Smooth muscle cell (in vitro differentiated cells): ENCODE measurements around the gene DLAT. TPM values are rescaled to one million over a fixed set of nuclear protein-coding genes. Genes with fewer than 3 reads are reported as not detected.

Source experiments
- DNase-seq: peaks from one replicate; lab custom pipeline; 2025; ENCODE audit not compliant: unreplicated experiment; lab: John Stamatoyannopoulos, UW
- H2AFZ ChIP-seq: fragments of 200-600 bp; sonication (generic); 2 replicates; pipeline ENCODE4 v1.6.0; 2016; ENCODE audit warnings: antibody characterized with exemption, low read depth, mild to moderate bottlenecking
- H3F3A ChIP-seq: fragments of 200-600 bp; sonication (generic); 2 replicates; pipeline ENCODE4 v1.6.0; 2017; ENCODE audit warnings: antibody characterized with exemption, low read depth
- H3K27ac ChIP-seq: fragments of 200-600 bp; sonication (generic); 2 replicates; pipeline ENCODE4 v1.5.1; 2016; ENCODE audit warnings: low read depth, mild to moderate bottlenecking
- H3K27me3 ChIP-seq: fragments of 200-600 bp; sonication (generic); 2 replicates; pipeline ENCODE4 v1.6.1; 2016; ENCODE audit warnings: low read depth, mild to moderate bottlenecking
- H3K36me3 ChIP-seq: fragments of 200-600 bp; sonication (generic); 2 replicates; pipeline ENCODE4 v1.5.1; 2016; ENCODE audit warnings: low read depth
- H3K4me1 ChIP-seq: fragments of 200-600 bp; sonication (generic); 2 replicates; pipeline ENCODE4 v1.5.1; 2016; ENCODE audit warnings: low read depth
- H3K4me2 ChIP-seq: fragments of 200-600 bp; sonication (generic); 2 replicates; pipeline ENCODE4 v1.6.0; 2016; ENCODE audit warnings: mild to moderate bottlenecking
- H3K4me3 ChIP-seq: fragments of 200-600 bp; sonication (generic); 2 replicates; pipeline ENCODE4 v1.5.1; 2016; ENCODE audit warnings: mild to moderate bottlenecking
- H3K79me2 ChIP-seq: fragments of 200-600 bp; sonication (generic); 2 replicates; pipeline ENCODE4 v1.6.0; 2016; ENCODE audit warnings: low read depth, mild to moderate bottlenecking
- H3K9ac ChIP-seq: fragments of 200-600 bp; sonication (generic); 2 replicates; pipeline ENCODE4 v1.6.0; 2016; ENCODE audit warnings: low read depth
- H3K9me3 ChIP-seq: fragments of 200-600 bp; sonication (generic); replicated peaks from 2 replicates; pipeline ENCODE4 v1.5.1; 2016; ENCODE audit warnings: low read depth
- H4K20me1 ChIP-seq: fragments of 200-600 bp; sonication (generic); 2 replicates; pipeline ENCODE4 v1.6.0; 2016; ENCODE audit warnings: low read depth
- WGBS: methylation state at CpG from one replicate; pipeline ENCODE4 v1.1.7; 2016; ENCODE audit warnings: low lambda C conversion rate; 5-methylcytosine and 5-hydroxymethylcytosine counted together
- polyA plus RNA-seq: library from polyadenylated mRNA; unstranded; fragments of >200 nt; fragmentation: Nextera tagmentation; extraction: Ambion mirVana; gene quantifications from 2 replicates; pipeline ENCODE4 v1.2.1, GENCODE V29; 2016
- total RNA-seq: library from RNA; depleted of rRNA; stranded (reverse); fragments of >200 nt; gene quantifications from 2 replicates; pipeline ENCODE4 v1.2.3, GENCODE V29; 2014
- TF ChIP-seq, protein P1 (sequence below): fragments of 200-600 bp; sonication (generic); IDR thresholded peaks from 2 replicates; pipeline ENCODE4 v1.5.1; 2017; ENCODE audit warnings: borderline replicate concordance, mild to moderate bottlenecking, antibody characterized with exemption; ENCODE audit not compliant: insufficient read depth, poor library complexity, severe bottlenecking

The DLAT gene
- total and polyA plus RNA-seq, 2 experiments from 2014 or later = 23.6 to 23.8 TPM

GRCh38 chr11:111983187-111983986 is 41.8 kb upstream of the DLAT start:
- Histone ChIP-seq H3K4me3 (peak overlapping the region; percentile 35), H3K36me3 (no peaks in the 10 kb centered on the region), H3K4me1 (peaks cover 28% of the 10 kb centered on the region), H3K27ac (peak overlapping the region; percentile 41), H4K20me1 (no peaks in the 10 kb centered on the region), H3F3A (no peaks in the 10 kb centered on the region), H2AFZ (no peak overlapping the region), H3K79me2 (peaks cover 8% of the 10 kb centered on the region), H3K9ac (no peak overlapping the region), H3K9me3 (no peaks in the 10 kb centered on the region), H3K27me3 (no peaks in the 10 kb centered on the region), H3K4me2 (peak overlapping the region; percentile 20)
- 26% methylated on average over 7 of the region's 7 CpGs for WGBS
- TF ChIP-seq, protein P1, sequence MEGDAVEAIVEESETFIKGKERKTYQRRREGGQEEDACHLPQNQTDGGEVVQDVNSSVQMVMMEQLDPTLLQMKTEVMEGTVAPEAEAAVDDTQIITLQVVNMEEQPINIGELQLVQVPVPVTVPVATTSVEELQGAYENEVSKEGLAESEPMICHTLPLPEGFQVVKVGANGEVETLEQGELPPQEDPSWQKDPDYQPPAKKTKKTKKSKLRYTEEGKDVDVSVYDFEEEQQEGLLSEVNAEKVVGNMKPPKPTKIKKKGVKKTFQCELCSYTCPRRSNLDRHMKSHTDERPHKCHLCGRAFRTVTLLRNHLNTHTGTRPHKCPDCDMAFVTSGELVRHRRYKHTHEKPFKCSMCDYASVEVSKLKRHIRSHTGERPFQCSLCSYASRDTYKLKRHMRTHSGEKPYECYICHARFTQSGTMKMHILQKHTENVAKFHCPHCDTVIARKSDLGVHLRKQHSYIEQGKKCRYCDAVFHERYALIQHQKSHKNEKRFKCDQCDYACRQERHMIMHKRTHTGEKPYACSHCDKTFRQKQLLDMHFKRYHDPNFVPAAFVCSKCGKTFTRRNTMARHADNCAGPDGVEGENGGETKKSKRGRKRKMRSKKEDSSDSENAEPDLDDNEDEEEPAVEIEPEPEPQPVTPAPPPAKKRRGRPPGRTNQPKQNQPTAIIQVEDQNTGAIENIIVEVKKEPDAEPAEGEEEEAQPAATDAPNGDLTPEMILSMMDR = no peak
- DNase-seq = no peak

DNA sequence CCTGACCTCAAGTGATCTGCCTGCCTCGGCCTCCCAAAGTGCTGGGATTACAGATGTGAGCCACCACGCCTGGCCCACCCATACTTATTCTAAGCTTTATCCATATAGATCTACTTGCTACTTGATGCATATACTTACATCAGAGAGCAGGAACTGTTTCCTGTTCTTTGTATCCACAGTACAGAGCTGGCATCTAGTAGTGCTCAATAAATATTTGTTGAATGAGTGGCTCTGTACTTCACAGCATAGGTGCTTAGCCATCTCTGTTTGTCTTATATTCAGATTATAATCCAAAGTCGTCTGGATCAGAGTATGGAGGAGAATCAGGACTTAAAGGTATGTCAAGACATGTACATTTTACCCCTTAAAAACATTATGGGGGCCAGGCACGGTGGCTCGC is 38.6 kb upstream of the DLAT start:
- Histone ChIP-seq H3K36me3 (peaks cover 6% of the 10 kb centered on the region), H3K27ac (no peak overlapping the region), H3K4me2 (no peak overlapping the region), H3K4me1 (peaks cover 22% of the 10 kb centered on the region), H2AFZ (no peak overlapping the region), H3K9ac (no peak overlapping the region), H4K20me1 (no peaks in the 10 kb centered on the region), H3K27me3 (no peaks in the 10 kb centered on the region), H3K9me3 (no peaks in the 10 kb centered on the region), H3K4me3 (no peak overlapping the region), H3K79me2 (no peaks in the 10 kb centered on the region), H3F3A (no peaks in the 10 kb centered on the region)
- DNase-seq = no peak
- TF ChIP-seq, protein P1 = no peak
- WGBS = 97% methylated on average over 5 of the region's 5 CpGs

- no peak overlapping the region for H3K4me2 ChIP-seq
- H3K27ac ChIP-seq = no peak overlapping the region
- H2AFZ ChIP-seq = no peak overlapping the region
- no peaks in the 10 kb centered on the region for H4K20me1 ChIP-seq
- H3K79me2 ChIP-seq = no peaks in the 10 kb centered on the region
- 91% methylated on average over 6 of the region's 6 CpGs for WGBS
- H3F3A ChIP-seq = no peaks in the 10 kb centered on the region
- no peak overlapping the region for H3K9ac ChIP-seq
- H3K4me3 ChIP-seq = no peak overlapping the region
- H3K4me1 ChIP-seq = no peaks in the 10 kb centered on the region
- no peak for DNase-seq
- no peaks in the 10 kb centered on the region for H3K27me3 ChIP-seq
- peaks cover 22% of the 10 kb centered on the region for H3K36me3 ChIP-seq
- TF ChIP-seq, protein P1 = no peak
- no peaks in the 10 kb centered on the region for H3K9me3 ChIP-seq
Observed at GRCh38 chr11:111990381-111990780, 34.8 kb upstream of the DLAT start.

DNA sequence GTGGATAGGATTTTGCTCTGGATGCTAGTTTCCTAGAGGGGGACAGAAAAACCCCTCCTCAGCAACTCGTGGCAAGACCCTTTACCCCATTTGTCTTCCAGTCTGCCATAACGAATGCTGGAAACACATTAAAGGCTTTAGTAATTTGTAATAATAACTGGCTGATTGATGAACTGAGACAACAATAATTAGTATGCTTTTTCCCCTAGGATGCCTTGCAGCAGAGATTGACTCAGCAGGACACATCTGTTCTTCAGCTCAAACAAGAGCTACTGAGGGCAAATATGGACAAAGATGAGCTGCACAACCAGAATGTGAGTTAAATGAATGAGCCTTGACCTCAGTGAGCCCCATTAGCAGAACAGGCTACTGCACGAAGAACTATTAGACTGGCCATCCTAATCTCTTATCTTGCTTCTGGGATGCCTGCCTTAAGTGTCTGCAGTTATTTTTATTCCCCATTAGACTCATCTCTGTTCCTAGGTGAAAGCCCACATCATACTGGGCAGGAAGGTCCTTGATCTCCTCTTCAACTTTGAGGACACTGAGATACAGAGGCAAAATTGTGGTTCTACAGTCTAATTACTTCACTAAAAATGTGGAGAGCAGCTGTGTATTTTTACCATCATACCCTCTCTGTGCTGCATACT is 32.9 kb upstream of the DLAT start:
- Histone ChIP-seq H3K27ac (no peak overlapping the region), H3F3A (no peaks in the 10 kb centered on the region), H3K9ac (no peak overlapping the region), H3K4me1 (no peaks in the 10 kb centered on the region), H3K36me3 (peaks cover 26% of the 10 kb centered on the region), H3K4me2 (no peak overlapping the region), H3K27me3 (no peaks in the 10 kb centered on the region), H3K79me2 (no peaks in the 10 kb centered on the region), H3K9me3 (no peaks in the 10 kb centered on the region), H4K20me1 (no peaks in the 10 kb centered on the region), H2AFZ (no peak overlapping the region), H3K4me3 (no peak overlapping the region)
- 70% methylated on average over 3 of the region's 3 CpGs for WGBS
- TF ChIP-seq, protein P1 = no peak
- no peak for DNase-seq
